ENCODE data around the gene NLRP7.
"Not testable (repeated sequence)": the region's sequence is repeated elsewhere in the genome, so short reads cannot be mapped to it uniquely, and the experiment has no call there.

NLRP7 gene

DNA sequence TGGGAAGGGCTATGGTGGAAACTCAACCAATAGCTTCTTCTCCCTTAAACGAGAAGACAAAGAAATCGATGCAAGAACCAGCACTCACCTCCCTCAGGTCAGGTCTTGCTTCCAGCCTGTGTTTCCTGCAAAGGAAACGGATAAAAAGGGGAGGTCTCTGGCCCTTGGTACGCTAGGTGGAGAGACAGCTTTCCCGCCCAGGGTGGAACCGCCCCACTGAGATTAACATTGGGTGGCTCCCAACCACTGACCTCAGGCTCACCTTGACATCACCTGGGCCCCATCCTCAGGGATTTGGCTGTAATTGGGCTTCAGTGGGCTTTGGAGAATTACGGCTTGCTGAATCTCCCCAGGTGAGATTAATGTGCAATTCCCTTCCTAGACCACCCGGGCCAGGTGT, at the start of gene NLRP7:
Gene NLRP7 (minus strand): TSS at position 150 of the 400 bp plus-strand sequence.
- no peak for FAIRE-seq

GRCh38 chr19:54995561-54995960, 48.2 kb upstream of the NLRP7 start:
- FAIRE-seq, result no peak

- FAIRE-seq, result not testable (repeated sequence)
Observed at GRCh38 chr19:54989531-54989930, 42.2 kb upstream of the NLRP7 start.

DNA sequence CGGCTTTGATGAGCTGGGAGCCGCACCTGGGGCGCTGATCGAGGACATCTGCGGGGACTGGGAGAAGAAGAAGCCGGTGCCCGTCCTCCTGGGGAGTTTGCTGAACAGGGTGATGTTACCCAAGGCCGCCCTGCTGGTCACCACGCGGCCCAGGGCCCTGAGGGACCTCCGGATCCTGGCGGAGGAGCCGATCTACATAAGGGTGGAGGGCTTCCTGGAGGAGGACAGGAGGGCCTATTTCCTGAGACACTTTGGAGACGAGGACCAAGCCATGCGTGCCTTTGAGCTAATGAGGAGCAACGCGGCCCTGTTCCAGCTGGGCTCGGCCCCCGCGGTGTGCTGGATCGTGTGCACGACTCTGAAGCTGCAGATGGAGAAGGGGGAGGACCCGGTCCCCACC, 35.2 kb upstream of the NLRP7 start:
- FAIRE-seq, result not testable (repeated sequence)

- FAIRE-seq, result not testable (repeated sequence)
Observed at GRCh38 chr19:54973229-54974090, 26.1 kb upstream of the NLRP7 start.

- not testable (repeated sequence) for FAIRE-seq
Observed at GRCh38 chr19:54971446-54971845, 24.1 kb upstream of the NLRP7 start.

DNA sequence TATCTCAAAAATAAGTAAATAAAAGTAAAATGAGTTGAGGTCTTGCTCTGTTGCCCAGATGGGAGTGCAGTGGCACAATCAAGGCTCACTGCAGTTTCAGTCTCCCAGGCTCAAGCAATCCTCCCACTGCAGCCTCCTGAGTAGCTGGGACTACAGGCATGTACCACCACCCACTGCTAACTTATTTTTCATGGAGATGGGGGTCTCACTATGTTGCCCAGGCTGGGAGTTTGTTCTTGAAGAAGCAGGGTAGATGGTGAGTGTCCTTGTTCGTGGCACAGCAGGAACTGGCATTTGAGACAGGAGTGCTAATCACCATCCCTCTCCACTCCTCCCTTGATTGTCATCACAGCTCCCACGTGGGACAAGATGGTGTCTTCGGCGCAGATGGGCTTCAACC, 22.3 kb upstream of the NLRP7 start:
- FAIRE-seq, result no peak

DNA sequence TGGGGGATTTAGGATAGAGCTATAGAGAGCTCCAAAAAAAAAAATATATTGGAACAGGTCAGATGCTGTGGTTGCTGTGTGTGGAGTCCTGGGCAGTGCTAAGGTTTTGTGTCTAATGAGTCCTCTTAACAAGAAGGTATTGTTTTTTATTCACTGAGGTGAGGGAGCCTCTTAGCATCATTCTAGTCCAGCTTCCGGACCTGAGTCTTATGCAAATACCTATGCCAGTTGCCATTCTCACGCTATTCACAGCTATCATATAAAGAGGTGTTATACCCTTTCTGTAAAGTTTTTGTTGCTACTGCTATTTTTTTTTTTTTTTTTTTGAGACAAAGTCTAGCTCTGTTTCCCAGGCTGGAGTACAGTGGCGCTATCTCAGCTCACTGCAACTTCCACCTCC, 20.3 kb upstream of the NLRP7 start:
- FAIRE-seq, result no peak

- FAIRE-seq, result not testable (repeated sequence)
Observed at GRCh38 chr19:54965055-54965454, 17.7 kb upstream of the NLRP7 start.

DNA sequence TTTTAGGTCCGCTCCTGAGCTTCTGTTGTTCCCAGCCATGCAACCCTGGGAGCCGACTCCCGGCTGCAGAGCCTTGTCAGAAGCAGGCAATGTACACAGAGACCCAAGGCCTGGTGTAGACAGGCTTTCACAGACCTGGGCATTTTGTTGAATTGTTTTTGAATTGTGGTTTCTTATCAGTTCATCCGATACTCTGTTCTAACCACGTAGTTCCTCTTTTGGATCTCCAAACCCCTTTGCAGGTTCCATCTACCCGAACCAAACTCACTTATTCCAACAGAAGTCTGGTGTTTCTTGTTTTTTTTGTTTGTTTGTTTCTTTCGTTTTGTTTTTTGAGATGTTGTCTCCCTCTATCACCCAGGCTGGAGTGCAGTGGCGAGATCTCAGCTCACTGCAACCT, 12.5 kb upstream of the NLRP7 start:
- no peak for FAIRE-seq

DNA sequence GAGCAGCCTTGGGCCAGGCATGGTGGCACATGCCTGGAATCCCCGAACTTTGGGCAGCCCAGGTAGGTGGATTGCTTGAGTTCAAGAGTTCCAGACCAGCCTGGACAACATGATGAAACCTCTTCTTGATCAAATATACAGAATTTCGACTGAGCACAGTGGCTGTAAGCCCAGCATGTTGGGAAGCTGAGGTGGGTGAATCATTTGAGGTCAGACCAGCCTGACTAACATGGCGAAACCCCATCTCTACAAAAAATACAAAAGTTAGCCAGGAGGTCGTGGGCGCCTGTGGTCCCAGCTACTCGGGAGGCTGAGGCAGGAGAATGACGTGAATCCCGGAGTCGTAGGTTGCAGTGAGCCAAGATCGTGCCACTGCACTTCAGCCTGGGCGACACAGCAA, 8.0 kb upstream of the NLRP7 start:
- no peak for FAIRE-seq

- not testable (repeated sequence) for FAIRE-seq
Observed at GRCh38 chr19:54953345-54953713, 6.0 kb upstream of the NLRP7 start.

GRCh38 chr19:54952591-54953344, 5.4 kb upstream of the NLRP7 start:
- FAIRE-seq, result no peak

DNA sequence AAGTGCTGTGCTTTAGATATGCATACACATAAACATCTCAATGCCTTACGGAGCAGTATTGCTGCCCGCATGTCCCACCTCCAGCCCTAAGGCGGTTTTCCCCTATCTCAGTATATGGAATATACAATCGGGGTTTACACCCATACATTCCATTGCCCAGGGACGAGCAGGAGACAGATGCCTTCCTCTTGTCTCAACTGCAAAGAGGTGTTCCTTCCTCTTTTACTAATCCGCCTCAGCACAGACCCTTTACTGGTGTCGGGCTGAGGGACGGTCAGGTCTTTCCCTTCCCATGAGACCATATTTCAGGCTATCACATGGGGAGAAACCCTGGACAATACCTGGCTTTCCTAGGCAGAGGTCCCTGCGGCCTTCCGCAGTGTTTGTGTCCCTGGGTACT, 3.2 kb upstream of the NLRP7 start:
- FAIRE-seq, result not testable (repeated sequence)

- FAIRE-seq, result no peak
Observed at GRCh38 chr19:54949412-54949811, 2.1 kb upstream of the NLRP7 start.

GRCh38 chr19:54943772-54944361, 3.5 kb downstream of the NLRP7 start:
- not testable (repeated sequence) for FAIRE-seq

DNA sequence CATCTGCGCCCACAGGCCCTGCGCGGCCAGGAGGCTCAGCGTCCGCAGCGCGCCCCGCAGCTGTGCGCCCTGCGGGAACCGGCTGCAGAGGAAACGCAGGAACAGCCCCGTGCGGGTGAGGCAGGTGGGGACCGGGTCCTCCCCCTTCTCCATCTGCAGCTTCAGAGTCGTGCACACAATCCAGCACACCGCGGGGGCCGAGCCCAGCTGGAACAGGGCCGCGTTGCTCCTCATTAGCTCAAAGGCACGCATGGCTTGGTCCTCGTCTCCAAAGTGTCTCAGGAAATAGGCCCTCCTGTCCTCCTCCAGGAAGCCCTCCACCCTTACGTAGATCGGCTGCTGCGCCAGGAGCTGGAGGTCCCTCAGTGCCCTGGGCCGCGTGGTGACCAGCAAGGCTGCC, 7.8 kb downstream of the NLRP7 start:
- not testable (repeated sequence) for FAIRE-seq

GRCh38 chr19:54938906-54939305, 8.4 kb downstream of the NLRP7 start:
- FAIRE-seq, result no peak

GRCh38 chr19:54937926-54938325, 9.4 kb downstream of the NLRP7 start:
- no peak for FAIRE-seq

DNA sequence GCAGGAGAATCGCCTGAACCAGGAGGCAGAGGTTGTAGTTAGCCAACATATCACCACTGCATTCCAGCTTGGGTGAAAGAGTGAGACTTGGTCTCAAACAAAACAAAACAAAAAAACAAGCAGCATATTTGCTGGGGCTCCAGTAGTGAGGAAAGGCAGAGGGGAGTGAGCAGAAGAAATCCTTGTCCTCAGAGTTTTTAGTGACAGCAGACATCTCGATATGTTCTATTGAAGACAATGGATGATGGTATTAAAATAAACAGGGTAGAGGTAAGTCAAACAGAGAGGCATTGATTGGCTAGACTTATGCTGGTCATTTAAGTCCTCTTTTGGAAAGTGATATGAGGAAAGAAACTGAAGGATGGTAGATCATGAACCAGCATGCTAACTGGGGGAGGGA, 19.0 kb downstream of the NLRP7 start:
- no peak for FAIRE-seq

DNA sequence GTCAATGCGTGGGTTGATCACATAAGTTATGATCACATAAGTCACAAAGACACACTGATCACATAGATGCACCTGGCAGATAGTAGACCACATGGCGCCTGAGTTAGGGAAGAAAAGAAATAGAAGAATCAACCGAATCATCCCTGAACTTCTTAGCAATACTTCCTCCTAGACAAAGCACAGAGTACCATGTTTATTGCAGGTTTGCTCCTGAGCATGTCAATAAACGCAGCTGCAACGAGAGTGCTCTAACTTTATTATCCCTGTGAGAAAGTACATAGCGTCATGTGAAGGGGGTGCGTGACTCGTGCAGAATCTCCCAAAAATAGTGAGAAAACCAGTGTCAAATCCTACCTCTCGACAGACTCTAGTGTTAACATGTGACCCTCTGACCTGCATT, 24.1 kb downstream of the NLRP7 start:
- FAIRE-seq, result no peak

GRCh38 chr19:54921082-54921481, 26.2 kb downstream of the NLRP7 start:
- FAIRE-seq, result no peak

- FAIRE-seq, result not testable (repeated sequence)
Observed at GRCh38 chr19:54919646-54920563, 27.4 kb downstream of the NLRP7 start.

Measured in A204.1 (cell line).